GM18520 (cell line): ENCODE data around the gene PTK7.
"Not testable (repeated sequence)": the region's sequence is repeated elsewhere in the genome, so short reads cannot be mapped to it uniquely, and the experiment has no call there.

Experiments
- ATAC-seq: cut with Tn5 transposase; IDR thresholded peaks from one replicate; pipeline ENCODE4 v1.9.1; 2021; ENCODE audit not compliant: unreplicated experiment

Gene PTK7

DNA sequence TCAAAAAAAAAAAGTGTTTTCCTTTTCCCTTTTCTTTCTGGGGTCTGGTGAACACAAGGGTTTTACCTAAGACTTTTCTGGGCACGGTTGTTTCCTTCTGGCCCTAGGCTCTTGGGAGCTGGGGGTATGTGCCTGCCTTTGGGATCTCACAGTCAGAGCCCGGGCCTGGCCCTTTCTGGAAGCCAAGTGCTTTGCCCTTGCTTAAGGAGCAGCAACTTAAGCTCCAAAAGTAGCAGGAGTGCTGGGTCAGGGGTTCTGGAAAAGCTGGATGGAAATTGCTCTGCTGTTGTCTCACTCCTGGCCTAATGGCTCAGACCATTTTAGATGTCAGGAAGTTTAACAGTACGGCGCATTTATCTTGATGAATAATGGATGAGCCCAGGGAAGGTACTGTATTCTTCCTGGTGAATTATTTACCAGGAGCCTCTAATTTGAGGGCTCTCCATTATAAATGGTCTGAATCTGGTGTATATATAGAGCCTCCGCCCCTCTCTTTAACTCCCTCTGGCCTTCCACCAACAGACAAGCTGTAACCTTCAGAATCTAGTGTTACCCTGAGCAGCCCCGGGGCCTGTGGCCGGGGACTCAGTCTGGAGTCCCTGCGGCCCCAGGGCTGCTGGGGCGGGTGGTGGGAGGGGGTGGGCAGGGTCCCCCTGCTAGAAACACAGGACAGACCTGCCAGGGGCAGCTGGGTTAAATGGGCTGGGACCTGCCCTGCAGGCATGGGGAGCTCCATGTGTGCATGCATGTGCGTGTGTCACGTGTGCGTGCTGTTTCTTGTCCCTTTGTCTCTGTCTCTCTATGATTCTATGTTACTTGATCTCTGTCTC lies 37.5 kb downstream of the PTK7 start:
- no peak for ATAC-seq

GRCh38 chr6:43115365-43115764 lies 39.3 kb downstream of the PTK7 start:
- no peak for ATAC-seq

DNA sequence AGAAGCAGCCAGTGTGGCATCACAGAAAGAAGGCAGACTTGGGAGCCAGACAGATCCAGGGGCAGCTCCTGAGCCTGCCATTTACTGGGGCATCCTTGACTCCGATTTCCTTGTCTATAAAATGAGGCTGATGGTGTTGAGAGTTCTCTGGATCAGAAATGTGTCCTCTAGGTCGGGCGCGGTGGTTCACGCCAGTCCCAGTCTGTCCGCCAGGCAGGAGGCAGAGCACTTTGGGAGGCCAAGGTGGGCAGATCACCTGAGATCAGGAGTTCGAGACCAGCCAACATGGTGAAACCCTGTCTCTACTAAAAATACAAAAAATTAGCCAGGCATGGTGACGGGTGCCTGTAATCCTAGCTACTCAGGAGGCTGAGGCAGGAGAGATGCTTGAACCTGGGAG lies 41.4 kb downstream of the PTK7 start:
- ATAC-seq = not testable (repeated sequence)

DNA sequence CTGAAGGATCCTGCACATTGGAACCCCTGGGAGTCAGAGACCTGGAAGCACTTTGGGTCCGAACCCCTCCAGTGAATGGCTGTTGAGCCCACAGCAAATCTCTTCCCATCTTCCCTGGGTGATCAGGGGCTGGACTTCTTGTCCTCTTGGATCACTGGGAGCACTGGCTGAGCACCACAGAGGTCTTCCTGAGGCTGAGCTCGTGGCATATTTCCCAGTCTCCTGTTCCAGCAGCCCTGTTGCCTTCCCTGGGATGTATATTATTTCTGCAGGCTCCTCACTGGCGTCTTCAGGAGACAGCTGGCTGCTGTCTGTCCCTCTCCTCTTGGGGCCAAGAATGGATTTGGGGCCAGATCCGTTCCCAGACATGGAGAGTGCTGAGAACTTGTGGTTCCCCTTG lies 43.4 kb downstream of the PTK7 start:
- ATAC-seq = no peak

- no peak for ATAC-seq
These were observed 44.1 kb downstream of the PTK7 start for GRCh38 chr6:43120101-43120763.

GRCh38 chr6:43120944-43121913 lies 45.1 kb downstream of the PTK7 start:
- ATAC-seq = no peak

- ATAC-seq = no peak
These were observed 46.0 kb downstream of the PTK7 start for GRCh38 chr6:43122146-43122545.

GRCh38 chr6:43123461-43124314 lies 47.6 kb downstream of the PTK7 start:
- ATAC-seq = no peak

GRCh38 chr6:43124481-43124880 lies 48.4 kb downstream of the PTK7 start:
- ATAC-seq = no peak

- ATAC-seq = no peak
These were observed 49.0 kb downstream of the PTK7 start for GRCh38 chr6:43125119-43125518.

DNA sequence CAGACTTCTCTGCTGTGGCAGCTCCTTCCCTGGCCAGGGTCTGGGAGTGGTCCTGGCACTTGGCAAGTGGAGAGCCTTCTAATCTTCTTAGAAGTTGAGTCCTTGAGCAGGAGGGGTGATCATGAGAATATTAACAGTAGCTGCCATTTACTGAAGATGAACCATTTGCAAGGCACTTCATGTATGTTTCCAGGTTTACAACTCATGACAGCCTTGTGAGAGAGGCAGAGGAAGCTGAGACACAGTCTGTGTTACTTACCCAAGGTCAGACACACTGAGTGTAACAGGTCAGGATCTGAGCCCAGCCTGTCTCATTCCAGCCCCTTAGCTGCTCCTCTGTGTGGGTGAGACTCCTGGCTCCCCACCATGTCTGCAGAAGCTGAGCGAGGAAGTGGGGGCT lies 49.4 kb downstream of the PTK7 start:
- ATAC-seq = no peak

DNA sequence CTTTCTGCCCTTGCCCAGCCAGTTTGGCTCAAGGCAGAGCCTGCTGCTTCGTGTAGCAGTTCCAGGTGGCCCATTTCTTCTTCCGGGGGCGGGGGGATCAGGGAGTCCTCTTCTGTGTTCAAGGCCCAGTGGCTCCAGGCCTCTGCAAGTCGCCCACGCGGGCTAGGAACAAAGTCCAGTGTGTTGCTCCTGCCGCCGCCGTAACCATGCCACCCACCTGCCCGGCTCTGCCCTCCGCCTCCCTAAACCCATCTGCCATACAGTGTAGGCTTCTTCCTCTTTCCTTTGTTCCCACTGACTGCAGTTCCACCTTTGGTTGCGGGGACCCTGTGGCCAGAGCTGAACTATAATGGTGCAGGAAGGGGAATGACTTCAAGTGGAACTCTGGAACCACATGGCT lies 51.1 kb downstream of the PTK7 start:
- ATAC-seq = no peak

DNA sequence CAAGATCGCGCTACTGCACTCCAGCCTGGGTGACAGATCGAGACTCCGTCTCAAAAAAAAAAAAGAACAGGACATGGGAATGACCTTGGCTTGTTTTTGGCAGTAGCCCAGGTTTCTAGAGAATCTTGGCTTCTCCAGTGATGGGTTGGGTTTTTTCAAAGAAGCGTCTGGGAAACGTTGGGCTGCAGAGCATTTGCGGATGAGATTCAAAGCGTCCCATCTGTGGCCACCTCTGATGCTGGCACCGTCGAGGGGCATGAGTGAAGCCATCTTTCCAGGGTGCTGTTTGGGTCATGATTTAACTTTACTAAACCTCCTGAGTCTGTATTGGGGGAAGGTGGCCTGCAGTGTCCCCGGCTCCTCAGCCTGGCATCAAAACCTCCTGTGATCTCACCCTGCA lies 51.8 kb downstream of the PTK7 start:
- ATAC-seq = no peak

DNA sequence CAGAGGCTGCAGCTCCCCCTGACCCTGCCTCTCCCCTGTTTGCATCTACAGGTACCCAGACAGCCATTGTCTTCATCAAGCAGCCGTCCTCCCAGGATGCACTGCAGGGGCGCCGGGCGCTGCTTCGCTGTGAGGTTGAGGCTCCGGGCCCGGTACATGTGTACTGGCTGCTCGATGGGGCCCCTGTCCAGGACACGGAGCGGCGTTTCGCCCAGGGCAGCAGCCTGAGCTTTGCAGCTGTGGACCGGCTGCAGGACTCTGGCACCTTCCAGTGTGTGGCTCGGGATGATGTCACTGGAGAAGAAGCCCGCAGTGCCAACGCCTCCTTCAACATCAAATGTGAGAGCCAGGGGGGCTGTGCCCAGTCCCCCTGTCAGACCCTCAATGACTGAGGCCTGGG lies 52.8 kb downstream of the PTK7 start:
- no peak for ATAC-seq

GRCh38 chr6:43129434-43130194 lies 53.5 kb downstream of the PTK7 start:
- ATAC-seq = no peak

GRCh38 chr6:43130429-43130828 lies 54.3 kb downstream of the PTK7 start:
- ATAC-seq = no peak

DNA sequence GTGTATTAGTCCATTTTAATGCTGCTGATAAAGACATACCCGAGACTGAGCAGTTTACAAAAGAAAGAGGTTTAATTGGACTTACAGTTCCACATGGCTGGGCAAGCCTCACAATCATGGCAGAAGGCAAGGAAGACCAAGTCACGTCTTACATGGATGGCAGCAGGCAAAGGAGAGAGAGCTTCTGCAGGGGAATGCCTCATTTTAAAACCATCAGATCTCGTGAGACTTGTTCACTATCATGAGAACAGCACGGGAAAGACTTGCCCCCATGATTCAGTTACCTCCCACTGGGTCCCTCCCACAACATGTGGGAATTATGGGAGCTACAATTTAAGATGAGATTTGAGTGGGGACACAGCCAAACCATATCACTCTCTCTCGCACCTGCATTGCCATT lies 55.3 kb downstream of the PTK7 start:
- ATAC-seq = not testable (repeated sequence)

DNA sequence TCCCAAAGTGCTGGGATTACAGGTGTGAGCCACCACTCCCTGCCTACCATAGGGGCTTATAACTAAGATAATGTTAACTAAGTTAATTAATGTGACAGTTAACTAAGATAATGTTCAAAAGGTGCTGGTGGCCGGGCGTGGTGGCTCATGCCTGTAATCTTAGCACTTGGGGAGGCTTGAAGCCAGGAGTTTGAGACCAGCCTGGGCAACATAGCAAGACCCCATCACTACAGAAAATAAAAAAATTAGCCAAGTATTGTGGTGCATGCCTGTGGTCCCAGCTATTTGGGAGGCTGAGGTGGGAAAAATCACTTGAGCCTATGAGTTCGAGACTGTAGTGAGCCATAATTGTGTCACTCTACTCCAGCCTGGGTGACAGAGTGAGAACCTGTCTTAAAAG lies 62.2 kb downstream of the PTK7 start:
- no peak for ATAC-seq

GRCh38 chr6:43139973-43140372 lies 63.9 kb downstream of the PTK7 start:
- ATAC-seq = not testable (repeated sequence)

- no peak for ATAC-seq
These were observed 65.5 kb downstream of the PTK7 start for GRCh38 chr6:43141644-43142043.
